ENCODE results near the gene DCHS2.

The DCHS2 gene

DNA sequence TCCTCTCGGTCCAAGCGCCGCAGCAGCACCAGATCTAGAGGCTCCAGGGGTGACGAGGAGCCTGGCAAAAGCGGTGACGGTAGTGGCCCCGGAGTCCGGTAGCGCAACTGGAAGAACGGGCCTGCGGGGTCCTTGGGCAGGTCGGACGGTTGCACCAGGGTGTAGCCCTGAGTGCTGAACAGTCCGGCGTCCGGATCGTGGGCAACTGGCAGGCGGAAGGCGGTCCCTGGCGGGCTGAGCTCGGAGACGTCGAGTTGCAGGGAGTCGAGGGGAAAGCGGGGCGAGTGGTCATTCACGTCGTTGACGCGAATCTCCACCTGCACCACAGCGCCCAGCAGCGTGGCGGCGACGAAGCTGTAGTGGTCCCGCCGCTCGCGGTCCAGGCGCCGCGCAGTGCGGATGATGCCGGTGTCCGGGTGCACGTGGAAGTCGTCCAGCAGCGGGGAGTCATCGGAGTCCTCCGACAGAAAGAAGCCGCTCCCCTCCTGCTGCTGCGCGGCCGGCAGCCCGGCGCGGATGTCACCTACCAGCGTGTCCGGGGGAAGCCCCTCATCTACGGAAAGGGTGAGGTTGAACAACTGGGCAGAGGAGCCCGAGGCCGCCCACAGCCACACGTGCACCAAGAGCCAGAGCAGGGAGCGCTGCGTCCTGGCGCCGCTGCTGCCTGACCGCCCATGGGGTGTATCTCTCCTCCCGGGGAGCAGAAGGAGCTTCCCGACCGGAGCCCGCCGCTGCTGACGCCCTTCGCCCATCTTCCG is 837 bp downstream of the DCHS2 start:
- no peak for DNase-seq (ENCODE audit: low read depth)

DNA sequence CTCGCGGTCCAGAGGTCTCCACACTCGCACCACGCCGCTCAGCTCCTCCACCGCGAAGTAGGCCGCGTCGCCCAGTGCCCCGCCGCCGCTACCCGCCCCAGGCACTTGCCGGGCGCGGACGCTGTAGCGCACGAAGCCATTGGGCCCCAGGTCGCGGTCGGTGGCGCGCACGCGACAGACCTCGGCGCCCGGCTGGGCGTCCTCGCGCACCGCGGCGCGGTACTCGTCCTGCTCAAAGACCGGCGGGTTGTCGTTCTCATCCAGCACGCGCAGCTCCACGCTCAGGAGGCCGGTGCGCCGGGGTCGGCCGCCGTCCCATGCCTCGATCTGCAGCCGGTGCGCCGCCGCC is 1.4 kb downstream of the DCHS2 start:
- no peak for DNase-seq (ENCODE audit: low read depth)

DNA sequence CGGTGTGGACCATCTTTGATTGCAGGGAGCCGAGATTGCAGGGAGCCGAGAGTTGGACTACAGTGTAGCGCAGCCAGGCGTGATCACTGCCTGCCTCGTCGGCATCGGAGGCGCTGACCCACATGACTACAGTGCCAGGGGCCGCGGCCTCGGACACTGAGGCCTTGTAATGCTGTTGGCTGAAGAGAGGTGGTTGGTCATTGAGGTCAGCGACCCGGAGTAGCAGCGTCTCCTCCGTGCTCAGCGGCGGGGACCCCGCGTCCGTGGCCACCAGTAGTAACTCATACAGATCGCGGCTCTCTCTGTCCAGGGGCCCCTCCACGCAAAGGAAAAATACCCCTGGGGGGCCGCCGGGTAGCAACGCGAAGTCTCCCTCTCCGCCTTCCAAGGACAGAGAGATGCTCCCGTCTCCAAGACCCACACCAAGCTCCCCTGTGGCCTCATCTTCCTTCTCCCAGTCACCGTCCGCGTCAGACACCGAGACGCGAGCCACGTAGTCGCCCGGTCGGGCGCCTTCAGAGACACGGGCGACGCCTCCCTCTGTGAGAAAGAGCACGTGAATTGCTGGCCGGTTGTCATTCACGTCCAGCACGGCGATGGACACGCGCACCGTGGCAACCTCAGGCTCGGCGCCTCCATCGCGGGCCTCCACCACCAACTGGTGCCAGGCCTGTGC is 1.9 kb downstream of the DCHS2 start:
- no peak for DNase-seq (ENCODE audit: low read depth)

DNA sequence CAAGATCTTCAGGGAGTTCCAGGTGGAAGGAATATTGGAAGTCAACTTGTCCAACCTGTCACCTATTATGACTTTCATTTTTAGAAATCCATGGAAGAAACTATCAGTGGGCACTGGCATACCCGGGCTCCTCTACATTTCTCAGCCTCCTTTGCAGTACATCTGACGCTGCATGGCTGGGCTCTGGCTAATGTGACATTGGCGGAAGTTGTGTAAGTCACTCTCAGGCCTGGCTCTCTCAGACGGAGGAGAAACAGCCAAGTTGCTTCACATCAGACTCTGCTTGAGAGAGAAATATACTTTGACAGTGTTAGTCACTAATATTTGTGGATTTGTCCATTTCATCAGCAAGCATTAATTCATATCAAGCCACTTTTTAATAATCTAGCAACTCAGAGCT is 4.5 kb downstream of the DCHS2 start:
- no peak for DNase-seq (ENCODE audit: low read depth)

DNA sequence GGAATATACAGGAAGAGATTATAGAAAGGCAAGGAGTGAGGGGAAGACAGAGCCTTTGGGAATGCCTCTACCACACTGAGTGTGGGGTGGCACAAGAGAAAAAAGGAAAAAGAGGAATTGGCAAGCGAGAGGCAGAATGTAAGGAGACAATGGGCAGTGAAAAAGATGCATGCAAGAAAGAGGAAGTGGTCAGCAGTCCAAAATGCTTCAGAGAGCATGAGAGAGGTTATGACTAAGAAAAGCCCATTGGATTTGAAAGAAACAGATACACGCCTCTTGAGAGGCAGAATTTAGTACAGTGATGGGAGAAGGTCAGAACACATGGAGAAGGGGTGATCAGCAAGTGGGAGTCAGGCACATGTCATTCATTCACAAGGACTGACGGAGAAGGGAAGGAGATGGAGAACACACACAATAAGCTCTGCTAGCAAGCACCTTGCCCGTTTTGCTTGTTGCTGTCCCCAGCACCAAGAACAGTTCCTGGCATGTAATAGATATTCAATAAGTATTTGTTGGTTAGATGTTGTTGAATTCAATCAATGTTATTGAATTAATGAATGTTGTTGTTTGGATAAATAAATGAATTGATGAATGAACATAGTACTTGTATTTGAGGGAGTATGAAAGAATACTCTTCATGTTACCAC is 6.3 kb downstream of the DCHS2 start:
- DNase-seq (ENCODE audit: low read depth), result no peak

DNA sequence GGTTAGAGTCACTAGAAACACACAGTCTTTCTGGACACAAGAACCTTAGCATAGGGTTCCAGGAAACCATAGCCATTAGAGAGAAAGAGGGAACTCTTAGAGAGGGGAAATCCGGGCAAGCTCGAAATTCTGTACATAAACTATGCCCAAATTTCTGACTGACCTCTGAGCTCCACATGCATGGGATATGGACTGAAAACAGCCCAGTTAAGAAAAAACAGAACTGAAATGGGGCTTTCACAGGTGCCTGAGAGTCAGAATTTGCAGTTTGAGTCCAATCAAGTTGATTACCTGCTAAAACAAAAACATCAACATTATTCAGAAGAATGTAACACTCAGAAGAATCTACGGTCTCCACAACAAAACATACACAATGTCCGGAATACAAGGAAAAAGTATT is 13.1 kb downstream of the DCHS2 start:
- DNase-seq (ENCODE audit: low read depth), result no peak

DNA sequence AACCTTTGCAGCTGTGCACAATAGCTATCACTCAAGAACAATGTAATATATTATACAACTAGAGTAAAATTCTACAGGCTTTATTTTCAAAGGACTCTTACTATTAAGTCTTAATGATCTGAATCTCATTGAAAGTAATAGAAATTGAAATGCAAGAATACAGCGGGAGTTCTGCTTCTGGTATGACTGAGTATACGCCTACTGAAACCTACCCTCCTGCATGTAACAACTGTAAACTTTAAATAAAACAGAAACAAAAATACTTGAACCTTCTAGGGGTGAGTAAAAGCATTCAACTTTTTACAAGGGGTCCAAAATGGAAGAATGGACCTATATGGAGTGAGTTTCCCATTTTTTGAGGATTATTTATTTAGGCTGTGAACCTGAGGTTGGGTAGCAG is 13.5 kb downstream of the DCHS2 start:
- no peak for DNase-seq (ENCODE audit: low read depth)

- DNase-seq (ENCODE audit: low read depth), result no peak
Observed at GRCh38 chr4:154476232-154476631, 15.4 kb downstream of the DCHS2 start.

- DNase-seq (ENCODE audit: low read depth), result no peak
Observed at GRCh38 chr4:154475820-154476219, 15.8 kb downstream of the DCHS2 start.

- DNase-seq (ENCODE audit: low read depth), result no peak
Observed at GRCh38 chr4:154473497-154473896, 18.1 kb downstream of the DCHS2 start.

DNA sequence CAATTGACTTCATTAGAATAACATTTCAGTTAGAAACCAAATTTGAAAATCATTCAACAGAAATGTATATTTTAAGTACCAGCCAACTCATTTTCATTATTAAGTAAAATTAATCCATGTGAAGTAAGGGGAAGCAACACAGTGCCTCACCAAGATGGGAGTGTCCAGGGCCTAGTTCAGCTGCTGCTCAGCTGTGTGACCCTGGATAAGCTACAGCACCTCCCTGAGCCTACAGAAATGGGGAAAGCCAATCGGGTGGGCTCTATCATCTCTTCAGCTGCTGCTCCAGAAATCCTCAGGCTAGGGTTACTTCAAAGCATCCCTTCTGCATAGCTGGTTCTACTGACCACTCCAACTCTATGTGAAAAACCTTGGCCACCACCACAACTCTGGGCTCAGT is 18.7 kb downstream of the DCHS2 start:
- DNase-seq (ENCODE audit: low read depth), result no peak

- no peak for DNase-seq (ENCODE audit: low read depth)
Observed at GRCh38 chr4:154471526-154472331, 19.9 kb downstream of the DCHS2 start.

DNA sequence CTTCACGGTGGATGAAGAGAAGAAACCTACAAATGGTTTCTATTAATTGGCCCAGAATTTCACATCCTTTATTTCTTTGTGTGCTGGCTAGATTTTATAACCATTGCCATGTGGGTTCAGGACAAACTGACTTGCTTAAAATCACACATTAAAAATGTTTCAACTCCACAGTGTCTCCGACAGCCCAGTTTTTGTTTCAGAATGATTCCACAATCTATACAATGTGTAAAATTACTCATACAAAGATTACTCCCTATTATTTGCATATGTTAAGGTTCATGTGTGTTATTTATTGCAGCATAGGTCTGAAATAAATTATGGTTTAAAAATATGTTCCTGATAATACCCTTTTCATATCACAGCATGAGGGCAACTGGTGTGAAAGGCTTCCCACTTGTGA is 20.6 kb downstream of the DCHS2 start:
- no peak for DNase-seq (ENCODE audit: low read depth)

- DNase-seq (ENCODE audit: low read depth), result peak; percentile 6
Observed at GRCh38 chr4:154467886-154468285, 23.7 kb downstream of the DCHS2 start.

DNA sequence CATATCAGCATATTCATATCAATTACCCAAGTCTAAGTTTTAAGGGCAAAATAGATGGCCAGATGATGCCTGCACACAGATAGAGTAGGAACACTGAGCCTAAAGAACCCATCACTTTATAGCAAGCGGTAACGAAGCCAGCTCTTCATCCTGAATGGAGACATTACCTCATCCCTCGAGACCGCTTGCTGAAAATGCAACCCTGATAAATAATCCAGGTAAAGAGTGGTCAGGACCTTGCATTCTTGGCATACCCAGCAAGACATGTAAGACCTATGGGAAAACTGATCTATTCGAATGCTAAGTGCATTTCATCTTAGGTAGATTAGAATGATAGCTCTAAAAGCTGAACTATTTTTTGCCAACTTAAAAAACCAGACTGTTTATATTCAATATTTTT is 25.3 kb downstream of the DCHS2 start:
- no peak for DNase-seq (ENCODE audit: low read depth)

DNA sequence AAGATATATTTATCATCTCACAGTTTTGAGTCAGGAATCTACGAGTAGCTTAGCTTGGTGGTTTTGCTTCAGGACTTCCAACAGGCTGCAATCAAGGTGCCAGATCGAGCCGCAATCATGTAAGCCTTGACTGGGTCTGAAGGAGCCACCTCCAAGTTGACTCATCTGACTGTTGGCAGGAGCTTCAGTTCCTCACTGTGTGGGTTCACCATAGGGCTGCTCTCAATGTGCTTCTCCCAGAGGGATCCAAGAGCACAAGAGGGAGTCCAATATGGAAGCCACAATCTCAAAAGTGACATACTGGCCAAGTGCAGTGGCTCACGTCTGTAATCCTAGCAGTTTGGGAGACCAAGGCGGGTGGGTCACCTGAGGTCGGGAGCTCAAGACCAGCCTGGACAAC is 26.5 kb downstream of the DCHS2 start:
- DNase-seq (ENCODE audit: low read depth), result no peak

- DNase-seq (ENCODE audit: low read depth), result no peak
Observed at GRCh38 chr4:154464654-154465053, 26.9 kb downstream of the DCHS2 start.

- DNase-seq (ENCODE audit: low read depth), result no peak
Observed at GRCh38 chr4:154462081-154462810, 29.4 kb downstream of the DCHS2 start.

DNA sequence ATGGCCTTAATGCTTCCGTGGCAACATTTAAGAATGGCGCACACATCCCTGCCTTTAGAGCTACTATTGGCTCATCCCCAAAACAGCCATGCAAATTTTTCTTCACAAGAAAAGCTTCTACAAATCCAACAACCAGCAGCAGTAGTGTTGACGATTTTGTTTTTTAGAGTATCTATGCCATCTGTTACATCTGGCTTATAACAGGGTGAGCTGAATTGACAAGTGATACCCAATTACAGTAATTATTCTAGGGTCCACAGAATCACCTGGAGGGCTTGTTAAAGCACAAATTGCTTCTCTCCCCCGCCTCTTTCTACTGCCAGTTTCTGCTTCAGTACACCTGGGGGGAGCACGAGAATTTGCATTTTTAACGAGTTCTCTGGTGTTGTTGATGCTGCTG is 34.1 kb downstream of the DCHS2 start:
- no peak for DNase-seq (ENCODE audit: low read depth)

DNA sequence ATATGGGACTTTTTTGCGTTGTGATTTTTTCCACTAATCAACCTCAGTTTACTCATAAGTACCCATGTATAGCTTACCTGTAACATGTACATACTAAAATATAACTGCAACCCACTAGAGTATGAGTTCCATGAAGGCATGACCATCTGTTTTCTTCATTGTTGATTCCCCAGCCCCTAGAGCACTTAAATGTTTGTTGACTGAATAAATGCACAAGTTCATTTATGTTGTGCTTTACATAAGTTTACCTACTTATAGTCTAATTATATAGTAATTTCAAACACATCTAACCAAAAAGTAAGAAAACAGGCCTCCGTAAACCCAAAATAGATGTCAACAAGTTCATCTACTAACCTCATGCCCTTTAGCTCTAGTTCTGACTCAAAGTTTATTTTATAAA is 34.7 kb downstream of the DCHS2 start:
- DNase-seq (ENCODE audit: low read depth), result no peak

DNA sequence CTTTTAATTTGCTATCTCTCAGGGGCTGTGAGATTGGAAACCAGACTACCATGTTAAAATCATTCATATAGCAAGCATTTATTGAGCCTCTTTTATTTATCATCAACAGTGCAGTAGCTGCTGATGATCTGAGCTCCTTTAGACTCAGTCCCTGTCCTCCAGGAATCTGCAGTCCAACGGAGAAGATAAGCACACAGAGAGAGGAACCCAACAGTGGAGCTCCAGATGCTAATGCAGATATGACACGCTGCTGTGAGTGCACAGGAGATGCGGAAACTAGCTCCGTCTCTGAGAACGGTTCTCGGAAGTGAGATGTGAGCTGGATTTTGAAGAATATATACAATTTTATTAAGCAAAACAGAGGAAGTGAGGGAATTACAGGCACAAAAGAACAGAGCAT is 35.4 kb downstream of the DCHS2 start:
- DNase-seq (ENCODE audit: low read depth), result no peak

- DNase-seq (ENCODE audit: low read depth), result no peak
Observed at GRCh38 chr4:154455111-154455510, 36.5 kb downstream of the DCHS2 start.
